ENCODE results near the gene RAD23B.

DNA sequence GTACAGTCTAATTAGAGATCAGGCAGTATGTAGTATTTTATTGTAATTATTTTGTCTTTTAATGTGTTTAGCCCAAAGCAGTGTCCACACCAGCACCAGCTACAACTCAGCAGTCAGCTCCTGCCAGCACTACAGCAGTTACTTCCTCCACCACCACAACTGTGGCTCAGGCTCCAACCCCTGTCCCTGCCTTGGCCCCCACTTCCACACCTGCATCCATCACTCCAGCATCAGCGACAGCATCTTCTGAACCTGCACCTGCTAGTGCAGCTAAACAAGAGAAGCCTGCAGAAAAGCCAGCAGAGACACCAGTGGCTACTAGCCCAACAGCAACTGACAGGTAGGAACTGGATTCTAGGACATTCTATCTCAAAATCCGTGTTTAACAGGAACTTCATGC, 23.2 kb downstream of the RAD23B start:
- TF ChIP-seq, protein P1, sequence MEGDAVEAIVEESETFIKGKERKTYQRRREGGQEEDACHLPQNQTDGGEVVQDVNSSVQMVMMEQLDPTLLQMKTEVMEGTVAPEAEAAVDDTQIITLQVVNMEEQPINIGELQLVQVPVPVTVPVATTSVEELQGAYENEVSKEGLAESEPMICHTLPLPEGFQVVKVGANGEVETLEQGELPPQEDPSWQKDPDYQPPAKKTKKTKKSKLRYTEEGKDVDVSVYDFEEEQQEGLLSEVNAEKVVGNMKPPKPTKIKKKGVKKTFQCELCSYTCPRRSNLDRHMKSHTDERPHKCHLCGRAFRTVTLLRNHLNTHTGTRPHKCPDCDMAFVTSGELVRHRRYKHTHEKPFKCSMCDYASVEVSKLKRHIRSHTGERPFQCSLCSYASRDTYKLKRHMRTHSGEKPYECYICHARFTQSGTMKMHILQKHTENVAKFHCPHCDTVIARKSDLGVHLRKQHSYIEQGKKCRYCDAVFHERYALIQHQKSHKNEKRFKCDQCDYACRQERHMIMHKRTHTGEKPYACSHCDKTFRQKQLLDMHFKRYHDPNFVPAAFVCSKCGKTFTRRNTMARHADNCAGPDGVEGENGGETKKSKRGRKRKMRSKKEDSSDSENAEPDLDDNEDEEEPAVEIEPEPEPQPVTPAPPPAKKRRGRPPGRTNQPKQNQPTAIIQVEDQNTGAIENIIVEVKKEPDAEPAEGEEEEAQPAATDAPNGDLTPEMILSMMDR (IDR thresholded peaks at IDR 0.05; ENCODE audit: insufficient read depth, low read depth, low read length): no peak
- no peak for TF ChIP-seq EZH2 (IDR thresholded peaks at IDR 0.05; ENCODE audit: insufficient read depth, low read length)
